ENCODE data around the gene TMEM256.

Gene TMEM256

GRCh38 chr17:7439462-7440112 lies 35.7 kb upstream of the TMEM256 start, which contains the start of gene FGF11:
Gene FGF11 (plus strand): TSS chr17:7439512. CDS start chr17:7439621, 109 bp downstream.
- no peak within 1 kb of the TSS for H3K4me3 ChIP-seq (ENCODE audit: insufficient read depth, low read length, poor library complexity, severe bottlenecking)
- no peaks in the 10 kb centered on the region for H3K79me2 ChIP-seq (ENCODE audit: insufficient read depth, low read length)
- TF ChIP-seq EZH2phosphoT487 (conservative IDR thresholded peaks at IDR 0.05; ENCODE audit: low read length), result no peak
- no peak for TF ChIP-seq CTCF (IDR thresholded peaks at IDR 0.05; ENCODE audit: insufficient read depth, low read length, poor library complexity, severe bottlenecking)
- H3K9me3 ChIP-seq (ENCODE audit: insufficient read depth, low read length), result no peaks in the 10 kb centered on the region
- no peak within 1 kb of the TSS for H2AFZ ChIP-seq (ENCODE audit: low read depth, low read length, severe bottlenecking)
- no peaks in the 10 kb centered on the region for H3F3A ChIP-seq (ENCODE audit: insufficient read depth)
- no peaks in the 10 kb centered on the region for H3K27me3 ChIP-seq (ENCODE audit: low read length)
- H3K27ac ChIP-seq (ENCODE audit: low read depth, low read length), result no peak within 1 kb of the TSS
- no peaks in the 10 kb centered on the region for H4K20me1 ChIP-seq (ENCODE audit: low read depth, low read length)
- H3K4me2 ChIP-seq (ENCODE audit: low read depth, low read length, poor library complexity, severe bottlenecking), result peak within 1 kb of the TSS; percentile 39
- no peaks in the 10 kb centered on the region for H3K9me2 ChIP-seq (replicated peaks; ENCODE audit: insufficient read depth, low read length)
- H3K9ac ChIP-seq (ENCODE audit: low read length), result peak within 1 kb of the TSS; percentile 21; the same call in 1 of the 2 replicates
- no peaks in the 10 kb centered on the region for H3K36me3 ChIP-seq (ENCODE audit: low read length)

- Histone ChIP-seq H3K36me3 (ENCODE audit: low read length) (no peaks in the 10 kb centered on the region), H3K4me2 (ENCODE audit: low read depth, low read length, poor library complexity, severe bottlenecking) (no peak overlapping the region), H3K27me3 (ENCODE audit: low read length) (no peaks in the 10 kb centered on the region), H4K20me1 (ENCODE audit: low read depth, low read length) (no peaks in the 10 kb centered on the region), H2AFZ (ENCODE audit: low read depth, low read length, severe bottlenecking) (no peak overlapping the region), H3K9ac (ENCODE audit: low read length) (no peak overlapping the region), H3F3A (ENCODE audit: insufficient read depth) (no peaks in the 10 kb centered on the region), H3K9me3 (ENCODE audit: insufficient read depth, low read length) (no peaks in the 10 kb centered on the region), H3K4me3 (ENCODE audit: insufficient read depth, low read length, poor library complexity, severe bottlenecking) (no peak overlapping the region), H3K27ac (ENCODE audit: low read depth, low read length) (no peak overlapping the region), H3K79me2 (ENCODE audit: insufficient read depth, low read length) (no peaks in the 10 kb centered on the region), H3K9me2 (replicated peaks; ENCODE audit: insufficient read depth, low read length) (no peaks in the 10 kb centered on the region)
- TF ChIP-seq CTCF (IDR thresholded peaks at IDR 0.05; ENCODE audit: insufficient read depth, low read length, poor library complexity, severe bottlenecking), result no peak
- no peak for TF ChIP-seq EZH2phosphoT487 (conservative IDR thresholded peaks at IDR 0.05; ENCODE audit: low read length)
These were observed 35.0 kb upstream of the TMEM256 start for GRCh38 chr17:7438656-7439460.

- H3K36me3 ChIP-seq (ENCODE audit: low read length), result no peaks in the 10 kb centered on the region
- H4K20me1 ChIP-seq (ENCODE audit: low read depth, low read length), result no peaks in the 10 kb centered on the region
- H3K4me2 ChIP-seq (ENCODE audit: low read depth, low read length, poor library complexity, severe bottlenecking), result peak overlapping the region; percentile 14
- no peak for TF ChIP-seq EZH2phosphoT487 (conservative IDR thresholded peaks at IDR 0.05; ENCODE audit: low read length)
- no peak for TF ChIP-seq CTCF (IDR thresholded peaks at IDR 0.05; ENCODE audit: insufficient read depth, low read length, poor library complexity, severe bottlenecking)
- H3K9me2 ChIP-seq (replicated peaks; ENCODE audit: insufficient read depth, low read length), result no peaks in the 10 kb centered on the region
- H3K9me3 ChIP-seq (ENCODE audit: insufficient read depth, low read length), result no peaks in the 10 kb centered on the region
- H3F3A ChIP-seq (ENCODE audit: insufficient read depth), result no peaks in the 10 kb centered on the region
- H3K4me3 ChIP-seq (ENCODE audit: insufficient read depth, low read length, poor library complexity, severe bottlenecking), result no peak overlapping the region
- H3K27me3 ChIP-seq (ENCODE audit: low read length), result no peaks in the 10 kb centered on the region
- H3K79me2 ChIP-seq (ENCODE audit: insufficient read depth, low read length), result no peaks in the 10 kb centered on the region
- no peak overlapping the region; the same call in 1 of the 2 replicates for H3K9ac ChIP-seq (ENCODE audit: low read length)
- H3K27ac ChIP-seq (ENCODE audit: low read depth, low read length), result no peak overlapping the region
- H2AFZ ChIP-seq (ENCODE audit: low read depth, low read length, severe bottlenecking), result no peak overlapping the region
These were observed 34.2 kb upstream of the TMEM256 start for GRCh38 chr17:7437950-7438614.

Measured in SU-DHL-6 (cell line).